ENCODE results near the gene SETDB2.
"Not testable (repeated sequence)": the region's sequence is repeated elsewhere in the genome, so short reads cannot be mapped to it uniquely, and the experiment has no call there.

DNA sequence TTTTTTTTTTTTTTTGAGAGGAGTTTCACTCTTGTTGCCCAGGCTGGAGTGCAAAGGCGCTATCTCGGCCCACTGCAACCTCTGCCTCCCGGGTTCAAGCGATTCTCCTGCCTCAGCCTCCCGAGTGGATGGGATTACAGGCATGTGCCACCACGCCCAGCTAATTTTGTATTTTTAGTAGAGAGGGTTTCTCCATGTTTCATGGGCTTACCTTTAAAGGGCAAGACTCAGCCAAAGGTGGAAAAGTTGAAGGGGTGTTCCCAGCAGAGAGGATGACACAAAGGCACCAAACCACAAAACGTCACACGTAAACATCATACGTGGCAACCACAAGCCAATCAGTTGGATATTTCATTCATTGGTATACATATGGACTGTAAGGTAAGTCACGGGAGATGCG lies 52.8 kb downstream of the SETDB2 start:
- TF ChIP-seq CTCF (IDR thresholded peaks at IDR 0.05; ENCODE audit: poor library complexity, severe bottlenecking); EP300 (conservative IDR thresholded peaks at IDR 0.05; ENCODE audit: poor library complexity, severe bottlenecking); EZH2 (IDR thresholded peaks at IDR 0.05; ENCODE audit: borderline replicate concordance, insufficient read depth, low read length, poor library complexity, severe bottlenecking); POLR2AphosphoS5 (IDR thresholded peaks at IDR 0.05); RAD21 (conservative IDR thresholded peaks at IDR 0.05): not testable (repeated sequence)
